ENCODE measurements around the gene IFNL1.

- TF ChIP-seq, protein P1, sequence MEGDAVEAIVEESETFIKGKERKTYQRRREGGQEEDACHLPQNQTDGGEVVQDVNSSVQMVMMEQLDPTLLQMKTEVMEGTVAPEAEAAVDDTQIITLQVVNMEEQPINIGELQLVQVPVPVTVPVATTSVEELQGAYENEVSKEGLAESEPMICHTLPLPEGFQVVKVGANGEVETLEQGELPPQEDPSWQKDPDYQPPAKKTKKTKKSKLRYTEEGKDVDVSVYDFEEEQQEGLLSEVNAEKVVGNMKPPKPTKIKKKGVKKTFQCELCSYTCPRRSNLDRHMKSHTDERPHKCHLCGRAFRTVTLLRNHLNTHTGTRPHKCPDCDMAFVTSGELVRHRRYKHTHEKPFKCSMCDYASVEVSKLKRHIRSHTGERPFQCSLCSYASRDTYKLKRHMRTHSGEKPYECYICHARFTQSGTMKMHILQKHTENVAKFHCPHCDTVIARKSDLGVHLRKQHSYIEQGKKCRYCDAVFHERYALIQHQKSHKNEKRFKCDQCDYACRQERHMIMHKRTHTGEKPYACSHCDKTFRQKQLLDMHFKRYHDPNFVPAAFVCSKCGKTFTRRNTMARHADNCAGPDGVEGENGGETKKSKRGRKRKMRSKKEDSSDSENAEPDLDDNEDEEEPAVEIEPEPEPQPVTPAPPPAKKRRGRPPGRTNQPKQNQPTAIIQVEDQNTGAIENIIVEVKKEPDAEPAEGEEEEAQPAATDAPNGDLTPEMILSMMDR (IDR thresholded peaks at IDR 0.05): no peak
- no peak for TF ChIP-seq POLR2A (IDR thresholded peaks at IDR 0.05)
Measured at GRCh38 chr19:39335168-39335548, 39.0 kb downstream of the IFNL1 start.

Measured in uterus (tissue), 2 donors.